GM12801 (cell line): ENCODE measurements around the gene BRSK1.

ENCODE experiments used
- CTCF ChIP-seq: IDR thresholded peaks from one replicate; pipeline ENCODE4 v1.5.1; 2011; ENCODE audit warnings: control low read depth; ENCODE audit not compliant: insufficient read length; ENCODE audit errors: extremely low read depth

Gene BRSK1

GRCh38 chr19:55304279-55304978, 20.6 kb downstream of the BRSK1 start:
- no peak for TF ChIP-seq CTCF

- no peak for TF ChIP-seq CTCF
Measured at GRCh38 chr19:55304980-55305379, 21.2 kb downstream of the BRSK1 start.

- no peak for TF ChIP-seq CTCF
Measured at GRCh38 chr19:55305491-55305890, 21.7 kb downstream of the BRSK1 start.

GRCh38 chr19:55305983-55306562, 22.3 kb downstream of the BRSK1 start:
- no peak for TF ChIP-seq CTCF

GRCh38 chr19:55306712-55307111, 22.9 kb downstream of the BRSK1 start:
- TF ChIP-seq CTCF: no peak

- TF ChIP-seq CTCF: no peak
Measured at GRCh38 chr19:55308281-55308680, 24.5 kb downstream of the BRSK1 start.

GRCh38 chr19:55309448-55309847, 25.7 kb downstream of the BRSK1 start:
- TF ChIP-seq CTCF: no peak

- TF ChIP-seq CTCF: no peak
Measured at GRCh38 chr19:55310498-55310897, 26.7 kb downstream of the BRSK1 start.
